ENCODE measurements around the gene BSN. TPM values are rescaled to one million over a fixed set of nuclear protein-coding genes. Genes with fewer than 3 reads are reported as not detected.
A peak's percentile ranks its signal among the peaks of the same experiment; 100 is the strongest.

The BSN gene
- total and polyA plus RNA-seq, 11 donors = 0.12 to 1.6 (median 0.75) TPM

DNA sequence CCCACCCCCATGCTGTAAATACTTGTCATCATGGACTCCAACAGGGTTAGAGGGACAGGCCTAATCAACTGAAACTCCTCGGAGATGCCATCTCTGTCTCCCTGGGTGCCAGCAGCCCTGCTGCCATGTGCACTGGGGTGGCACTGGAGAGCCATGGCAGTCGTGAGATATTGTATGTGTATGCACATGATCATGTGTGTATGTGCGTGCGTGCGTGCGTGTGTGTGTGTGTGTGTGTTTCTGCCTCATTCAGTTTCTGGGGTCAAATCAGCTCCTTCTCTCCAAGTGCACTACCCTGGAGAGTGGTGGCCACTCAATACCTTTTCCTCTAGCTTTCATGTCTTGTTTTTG is 116.6 kb downstream of the BSN start:
- H3K27me3 ChIP-seq = no peaks in the 10 kb centered on the region
- TF ChIP-seq, protein P1, sequence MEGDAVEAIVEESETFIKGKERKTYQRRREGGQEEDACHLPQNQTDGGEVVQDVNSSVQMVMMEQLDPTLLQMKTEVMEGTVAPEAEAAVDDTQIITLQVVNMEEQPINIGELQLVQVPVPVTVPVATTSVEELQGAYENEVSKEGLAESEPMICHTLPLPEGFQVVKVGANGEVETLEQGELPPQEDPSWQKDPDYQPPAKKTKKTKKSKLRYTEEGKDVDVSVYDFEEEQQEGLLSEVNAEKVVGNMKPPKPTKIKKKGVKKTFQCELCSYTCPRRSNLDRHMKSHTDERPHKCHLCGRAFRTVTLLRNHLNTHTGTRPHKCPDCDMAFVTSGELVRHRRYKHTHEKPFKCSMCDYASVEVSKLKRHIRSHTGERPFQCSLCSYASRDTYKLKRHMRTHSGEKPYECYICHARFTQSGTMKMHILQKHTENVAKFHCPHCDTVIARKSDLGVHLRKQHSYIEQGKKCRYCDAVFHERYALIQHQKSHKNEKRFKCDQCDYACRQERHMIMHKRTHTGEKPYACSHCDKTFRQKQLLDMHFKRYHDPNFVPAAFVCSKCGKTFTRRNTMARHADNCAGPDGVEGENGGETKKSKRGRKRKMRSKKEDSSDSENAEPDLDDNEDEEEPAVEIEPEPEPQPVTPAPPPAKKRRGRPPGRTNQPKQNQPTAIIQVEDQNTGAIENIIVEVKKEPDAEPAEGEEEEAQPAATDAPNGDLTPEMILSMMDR (IDR thresholded peaks at IDR 0.05) = no peak
- no peak for TF ChIP-seq POLR2A (IDR thresholded peaks at IDR 0.05)
- H3K4me3 ChIP-seq = no peak overlapping the region
- DNase-seq (no peak), ATAC-seq (no peak)
- H3K36me3 ChIP-seq = peaks cover 0 to 3% (median 2%) of the 10 kb centered on the region in 9 donors
- H3K4me1 ChIP-seq = peaks cover 0 to 31% (median 14%) of the 10 kb centered on the region in 12 donors
- H3K27ac ChIP-seq = no peak overlapping the region
- H3K9me3 ChIP-seq = no peaks in the 10 kb centered on the region
- WGBS, 4 donors = 56 to 76% (median 70%) methylated on average over 6 of the region's 6 CpGs
- intact Hi-C loops (cut with DNase I) = loop anchor here in 9 of 10 donors (1.0 to 10.0 kb wide), 4 partner anchors 132 to 536 kb away; partner anchors contain the start of genes DAG1 (in 1 of the 9) and LAMB2 (in 1 of the 9)

DNA sequence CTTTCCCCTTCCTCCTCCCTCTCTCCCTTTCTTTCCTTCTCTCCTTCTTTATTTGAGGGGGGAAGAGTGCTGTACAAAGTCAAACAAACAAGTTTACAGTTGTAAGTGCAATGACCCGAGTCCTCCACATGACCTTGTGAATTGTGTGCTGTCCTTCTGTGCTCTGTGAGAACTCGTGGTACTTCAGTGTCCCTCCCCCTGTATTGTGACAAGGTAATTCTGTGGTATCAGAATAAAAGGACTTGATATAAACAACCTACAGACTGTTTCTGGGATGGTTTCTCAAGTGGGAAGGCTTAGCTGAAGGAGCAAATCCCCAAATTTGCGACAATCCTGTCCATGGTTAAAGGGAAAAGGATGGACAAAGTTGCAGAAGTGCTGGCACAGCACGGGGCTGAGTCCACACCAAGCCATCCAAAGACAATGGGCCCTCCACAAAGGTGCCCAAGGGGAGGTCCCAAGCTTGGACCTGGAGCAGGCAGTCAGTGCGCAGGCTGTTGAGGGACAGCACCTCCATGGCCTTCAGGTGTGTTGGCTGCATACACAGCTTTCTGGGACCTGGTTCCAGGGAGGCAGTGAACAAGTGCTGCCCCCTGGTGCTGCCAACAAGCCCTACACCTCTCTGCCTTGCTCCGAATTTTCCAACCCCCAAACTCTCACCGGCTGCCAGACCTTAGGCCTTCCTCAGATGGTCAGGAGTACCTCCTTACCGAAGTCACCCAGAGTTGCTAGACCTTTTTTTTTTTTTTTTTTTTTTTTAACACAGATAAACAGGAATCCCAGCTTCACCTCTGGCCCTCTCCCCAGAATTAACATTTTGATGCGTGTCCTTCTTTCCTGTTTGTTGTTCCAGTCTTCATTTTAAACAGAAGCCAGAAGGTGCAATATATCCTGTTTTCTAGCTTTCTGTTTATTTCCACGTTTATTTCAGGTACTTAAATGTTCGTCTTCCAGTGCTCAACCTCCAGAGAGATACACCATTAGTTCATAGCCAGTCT is 117.3 kb downstream of the BSN start:
- intact Hi-C loops (cut with DNase I) = loop anchor here (1.0 to 10.0 kb wide), 4 partner anchors 132 to 537 kb away; partner anchors contain the start of genes DAG1 (in 1 of the 10) and LAMB2 (in 1 of the 10)
- no peaks in the 10 kb centered on the region for H3K27me3 ChIP-seq
- H3K36me3 ChIP-seq = peaks cover 0 to 10% (median 8%) of the 10 kb centered on the region in 9 donors
- DNase-seq (peak in 4 of 5 donors; percentile 63 to 70 (median 64)), ATAC-seq (peak in 3 of 4 donors; percentile 6 to 18 (median 14))
- H3K9me3 ChIP-seq = no peaks in the 10 kb centered on the region
- H3K4me3 ChIP-seq = no peak overlapping the region
- TF ChIP-seq, protein P1 (IDR thresholded peaks at IDR 0.05) = peak; percentile 72 to 87 (median 76)
- no peak for TF ChIP-seq POLR2A (IDR thresholded peaks at IDR 0.05)
- no peak overlapping the region for H3K27ac ChIP-seq
- WGBS, 4 donors = 36 to 42% (median 38%) methylated on average over 11 of the region's 11 CpGs
- H3K4me1 ChIP-seq = peaks cover 0 to 28% (median 14%) of the 10 kb centered on the region in 12 donors

DNA sequence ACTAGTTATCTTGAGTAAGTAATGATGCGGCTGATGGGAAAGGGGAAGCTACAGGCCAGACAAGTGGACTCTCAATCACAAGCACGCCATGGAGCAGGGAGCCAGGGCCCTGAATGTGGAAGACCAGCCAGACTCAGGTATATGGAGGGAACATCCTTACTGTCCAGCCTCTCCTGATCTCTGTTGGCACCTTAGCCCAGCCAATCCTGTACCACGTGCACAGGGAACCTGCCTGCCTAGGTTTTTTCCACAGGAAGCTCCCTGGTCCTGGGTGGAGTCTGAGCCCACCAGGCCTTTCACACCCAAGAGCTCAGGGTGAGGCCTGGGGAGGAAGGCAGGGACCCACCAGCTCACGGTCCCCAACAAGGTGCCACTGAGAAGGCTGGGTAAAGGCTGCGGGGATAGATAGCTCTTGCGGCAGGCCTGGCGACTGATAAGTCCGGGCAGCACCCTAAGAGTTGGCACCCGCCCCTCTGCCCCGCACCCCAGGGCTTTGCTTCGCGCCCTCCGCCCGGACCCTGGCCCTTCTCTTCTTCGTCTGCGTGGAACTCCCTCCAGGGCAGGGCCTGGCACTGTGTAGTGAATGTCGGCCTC is 118.9 kb downstream of the BSN start:
- intact Hi-C loops (cut with DNase I) = loop anchor here in 3 of 10 donors (2.0 to 10.0 kb wide), 3 partner anchors 134 to 538 kb away; partner anchors contain the start of genes DAG1 (in 1 of the 3) and LAMB2 (in 1 of the 3)

More for the DNA sequence above, 118.9 kb downstream of the BSN start:
- WGBS, 4 donors = 16 to 23% (median 21%) methylated on average over 16 to 17 of the region's 17 CpGs
- DNase-seq (peak in 1 of 5 donors; percentile 40), ATAC-seq (no peak)
- Histone ChIP-seq H3K4me1 (peaks cover 0 to 28% (median 14%) of the 10 kb centered on the region in 12 donors), H3K9me3 (no peaks in the 10 kb centered on the region), H3K36me3 (peaks cover 0 to 26% (median 24%) of the 10 kb centered on the region in 9 donors), H3K4me3 (peak overlapping the region; percentile 66 to 100 (median 80)), H3K27ac (peak overlapping the region in 11 of 12 donors; percentile 85 to 99 (median 90)), H3K27me3 (no peaks in the 10 kb centered on the region)
- TF ChIP-seq POLR2A (IDR thresholded peaks at IDR 0.05) = no peak
- TF ChIP-seq, protein P1 (IDR thresholded peaks at IDR 0.05) = no peak

Data from heart left ventricle (tissue), 16 donors.